HG02970 (cell line): ENCODE data around the gene AVEN.

Experiments used
- ATAC-seq: cut with Tn5 transposase; IDR thresholded peaks from one replicate; pipeline ENCODE4 v1.9.1; 2021; ENCODE audit warnings: mild to moderate bottlenecking, moderate library complexity, moderate number of reproducible peaks; ENCODE audit not compliant: unreplicated experiment, low FRiP score

The AVEN gene

DNA sequence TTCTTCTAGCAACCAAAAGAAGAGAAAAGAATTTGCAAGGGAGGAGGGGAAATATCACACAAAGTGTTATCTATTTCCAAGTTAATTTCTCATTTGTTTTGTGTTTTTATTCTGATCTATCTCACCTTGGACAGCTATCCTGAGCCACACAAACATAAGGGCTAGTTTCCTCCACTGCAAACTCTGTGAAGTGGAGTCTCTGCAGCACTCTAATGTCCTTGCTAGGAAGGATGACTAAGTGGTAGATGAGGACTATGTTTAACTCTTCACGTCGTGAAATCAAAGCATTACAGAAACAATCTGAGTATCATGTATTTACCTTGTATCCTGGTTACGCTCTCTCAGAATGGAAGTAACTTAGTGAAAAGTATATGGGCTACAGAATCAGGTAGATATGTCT, 104.6 kb downstream of the AVEN start:
- no peak for ATAC-seq

DNA sequence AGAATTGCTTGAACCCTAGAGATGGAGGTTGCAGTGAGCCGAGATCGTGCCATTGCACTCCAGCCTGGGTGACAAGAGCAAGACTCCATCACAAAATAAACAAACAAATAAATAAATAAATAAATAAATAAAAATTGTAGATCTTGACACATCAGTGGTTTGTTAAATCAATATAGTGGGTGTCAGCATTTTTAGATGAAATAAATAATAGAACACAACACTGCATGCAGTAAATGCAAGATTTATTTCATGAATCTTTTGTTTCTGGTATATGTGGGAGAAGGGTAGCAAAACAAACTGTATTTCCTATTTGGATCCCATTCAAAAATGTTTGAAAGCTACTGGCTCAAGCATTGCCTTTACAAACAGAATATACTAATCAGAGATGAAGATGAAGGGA, 106.3 kb downstream of the AVEN start:
- ATAC-seq: no peak

DNA sequence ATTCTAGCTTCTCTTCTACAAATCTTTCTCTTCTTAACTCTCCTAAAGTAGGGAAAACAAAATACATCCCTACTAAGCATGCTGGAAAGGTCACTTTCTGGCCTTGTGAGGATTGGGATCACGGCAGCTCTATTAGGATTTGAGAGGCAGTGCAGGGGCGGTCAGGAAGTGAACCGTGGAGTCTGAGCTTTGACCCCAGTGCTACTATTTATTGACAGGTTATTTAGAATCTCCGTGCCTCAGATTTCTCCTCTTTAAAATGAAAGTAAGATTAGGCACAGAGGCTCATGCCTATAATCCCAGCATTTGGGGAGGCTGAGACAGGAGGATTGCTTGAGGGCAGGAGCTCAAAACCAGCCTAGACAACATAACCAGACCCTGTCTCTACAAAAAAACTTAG, 112.7 kb downstream of the AVEN start:
- ATAC-seq: no peak

DNA sequence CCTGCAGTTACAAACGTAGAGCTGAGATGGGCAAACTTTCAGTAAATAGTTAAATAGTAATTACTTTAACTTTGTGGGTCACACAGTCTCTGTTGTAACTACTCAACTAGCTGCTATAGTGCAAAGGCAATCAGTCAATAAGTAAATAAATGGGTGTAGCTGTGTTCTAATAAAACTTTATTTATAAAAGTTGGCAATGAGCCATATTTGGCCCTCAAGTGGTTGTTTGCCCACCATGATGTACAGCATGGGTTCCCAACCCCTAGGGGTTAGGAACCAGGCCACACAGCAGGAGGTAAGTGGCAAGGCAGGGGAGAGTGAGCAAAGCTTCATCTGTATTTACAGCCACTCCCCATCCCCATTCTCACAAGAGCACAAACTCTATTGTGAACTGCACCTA, 115.6 kb downstream of the AVEN start:
- no peak for ATAC-seq

DNA sequence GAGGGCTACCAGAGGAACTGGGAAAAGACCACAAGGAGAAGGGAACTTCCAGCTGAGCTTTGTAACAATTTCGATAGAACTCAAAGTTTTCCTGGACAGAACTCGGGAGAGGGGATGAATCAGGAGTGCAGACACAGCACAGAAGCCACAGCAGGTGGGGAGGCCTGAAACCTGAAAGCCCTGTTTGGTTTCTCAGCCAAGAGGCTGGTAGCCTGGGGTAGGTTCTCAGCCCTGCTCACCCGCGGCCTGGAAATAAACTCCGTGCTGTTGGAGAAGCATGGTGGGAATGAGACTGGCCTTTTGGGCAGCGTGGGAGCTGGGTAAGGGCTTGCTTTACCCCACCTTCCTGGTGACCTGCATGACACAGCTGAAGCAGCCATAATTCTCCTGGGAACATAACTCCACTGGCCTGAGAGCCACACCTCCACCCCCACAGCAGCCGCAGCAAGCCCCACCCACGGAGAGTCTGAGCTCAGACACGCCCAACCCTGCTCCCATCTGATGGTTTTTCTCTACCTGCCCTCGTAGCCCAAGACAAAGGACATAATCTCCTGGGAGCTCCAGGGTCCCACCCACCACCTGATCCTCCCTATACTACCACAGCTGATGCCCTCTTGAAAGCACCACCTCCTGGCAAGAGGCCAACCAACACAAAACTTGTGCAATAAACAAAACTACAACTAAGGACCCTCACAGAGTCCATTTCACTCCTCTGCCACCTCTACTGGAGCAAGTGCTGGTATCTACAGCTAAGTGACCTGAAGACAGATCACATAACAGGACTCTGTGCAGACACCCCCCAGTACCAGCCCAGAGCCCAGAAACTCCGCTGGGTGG, 123.2 kb downstream of the AVEN start:
- no peak for ATAC-seq

DNA sequence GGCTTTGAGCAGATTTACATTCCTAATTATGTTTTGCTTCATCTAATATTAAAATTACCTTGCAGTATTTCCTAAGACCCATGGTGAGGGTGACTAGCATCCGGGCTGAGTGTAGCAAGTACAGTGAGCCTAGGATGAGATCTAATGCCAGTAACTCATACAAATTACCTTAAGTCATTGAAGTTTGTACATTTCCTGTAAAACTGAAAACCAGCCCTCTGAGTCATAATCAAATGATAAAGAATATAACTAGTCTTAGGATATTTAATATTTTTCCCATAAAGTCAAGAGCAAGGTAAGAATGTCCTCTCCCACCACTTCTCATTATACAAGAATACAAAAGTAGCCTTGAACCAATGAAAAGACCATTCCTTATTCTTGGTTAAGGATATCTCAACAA, 125.5 kb downstream of the AVEN start:
- ATAC-seq: no peak

DNA sequence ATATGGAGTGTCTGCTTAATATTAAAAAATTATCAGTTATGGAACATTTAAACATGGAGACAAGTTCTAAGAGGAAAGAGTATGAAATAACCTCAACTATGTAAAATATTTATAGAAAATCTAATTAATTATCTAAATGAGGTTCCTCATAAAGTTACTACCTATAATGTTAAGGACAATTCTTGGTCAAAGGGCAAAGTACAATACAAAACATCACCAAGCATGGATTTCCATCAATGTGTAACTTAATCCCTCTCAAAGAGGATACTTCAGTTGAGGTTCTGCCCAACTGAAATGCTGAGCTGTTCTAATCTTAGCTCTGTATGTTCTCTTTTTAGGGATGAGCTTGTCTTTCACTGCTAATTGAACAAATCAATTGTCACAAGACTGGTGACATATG, 126.7 kb downstream of the AVEN start:
- ATAC-seq: no peak

DNA sequence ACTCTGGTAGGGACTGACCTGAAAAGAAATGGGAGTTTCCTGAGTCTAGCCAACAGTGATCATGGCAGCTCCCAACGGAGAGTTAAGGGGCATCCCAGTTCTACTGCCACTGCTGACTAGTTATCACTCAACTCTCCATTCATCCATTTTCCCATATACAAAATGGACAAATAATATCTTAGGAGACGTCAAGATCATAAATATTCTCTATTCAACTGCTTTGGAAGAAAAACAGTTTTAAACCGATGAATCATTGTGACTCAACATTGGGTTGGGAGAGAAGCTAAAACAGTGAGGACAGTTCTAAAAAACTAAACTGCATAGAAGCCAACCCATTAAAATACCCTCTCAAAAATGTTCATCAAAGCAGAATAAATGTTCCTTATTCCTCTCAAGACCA, 128.3 kb downstream of the AVEN start:
- ATAC-seq: no peak

DNA sequence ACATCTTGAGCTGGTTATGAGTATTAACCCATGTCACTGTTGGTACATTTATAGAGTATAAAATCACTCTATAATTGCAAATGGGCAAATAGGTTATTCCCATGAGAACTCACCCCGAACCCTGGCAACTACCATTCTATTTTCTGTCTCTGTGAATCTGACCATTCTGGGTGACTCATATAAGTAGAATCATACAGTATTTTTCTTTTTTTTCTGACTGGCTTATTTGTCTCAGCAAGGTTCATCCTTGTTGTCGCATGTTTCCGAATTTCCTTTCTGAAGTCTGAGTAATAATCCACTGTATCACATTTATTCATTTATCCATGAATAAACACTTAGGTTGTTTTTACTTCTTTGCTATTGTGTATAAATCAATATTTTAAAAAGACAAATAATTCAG, 130.6 kb downstream of the AVEN start:
- no peak for ATAC-seq

DNA sequence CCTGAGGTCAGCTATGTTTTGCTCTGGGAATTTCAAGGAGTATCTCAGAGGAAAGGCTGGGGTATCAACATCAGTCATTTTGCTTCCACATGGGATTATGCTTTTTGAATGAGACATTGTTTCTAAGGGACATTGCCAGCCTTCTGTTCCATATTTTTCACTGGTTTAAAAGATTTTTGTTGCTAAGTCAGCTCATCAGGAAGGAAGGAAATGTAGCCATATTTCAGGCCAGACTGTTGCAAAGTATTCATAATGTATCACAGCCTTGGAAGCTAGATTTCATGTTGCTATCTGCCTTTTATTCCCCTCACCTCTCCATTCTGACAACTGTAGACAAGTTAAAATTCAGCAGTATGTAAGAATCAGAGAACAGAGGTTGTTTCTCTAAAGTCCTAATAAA, 131.7 kb downstream of the AVEN start:
- ATAC-seq: no peak

DNA sequence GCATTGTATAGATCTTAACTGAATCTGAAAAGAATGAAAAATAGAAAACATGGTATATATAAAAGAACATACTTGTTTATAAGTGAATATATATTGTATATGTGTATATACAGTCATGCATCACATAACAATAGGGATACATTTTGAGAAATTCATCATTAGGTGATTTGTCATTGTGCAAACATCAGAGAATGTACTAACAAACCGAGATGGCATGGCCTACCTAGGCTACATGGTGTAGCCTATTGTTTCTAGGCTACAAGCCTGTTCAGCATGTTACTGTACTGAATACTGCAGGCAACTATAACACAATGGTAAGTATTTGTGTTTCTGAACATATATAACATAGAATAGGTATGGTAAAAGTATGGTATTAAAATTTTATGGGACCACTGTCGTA, 135.3 kb downstream of the AVEN start:
- no peak for ATAC-seq

DNA sequence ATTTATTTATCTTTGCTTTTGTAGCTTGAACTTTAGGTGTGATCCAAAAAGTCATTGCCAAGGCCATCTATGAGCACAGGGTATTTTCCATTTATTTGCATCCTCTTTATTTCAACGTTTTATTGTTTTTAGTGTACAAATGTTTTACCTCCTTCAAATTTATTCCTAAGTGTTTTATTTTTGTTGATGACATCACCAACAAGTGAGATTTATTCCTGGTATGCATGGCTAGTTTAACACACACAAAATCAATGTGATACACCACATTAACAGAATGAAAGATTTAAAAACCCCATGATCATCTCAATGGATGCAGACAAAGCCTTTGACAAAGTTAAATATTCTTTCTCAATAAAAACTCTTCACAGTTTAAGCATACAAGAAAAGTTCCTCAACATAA, 137.0 kb downstream of the AVEN start:
- no peak for ATAC-seq

DNA sequence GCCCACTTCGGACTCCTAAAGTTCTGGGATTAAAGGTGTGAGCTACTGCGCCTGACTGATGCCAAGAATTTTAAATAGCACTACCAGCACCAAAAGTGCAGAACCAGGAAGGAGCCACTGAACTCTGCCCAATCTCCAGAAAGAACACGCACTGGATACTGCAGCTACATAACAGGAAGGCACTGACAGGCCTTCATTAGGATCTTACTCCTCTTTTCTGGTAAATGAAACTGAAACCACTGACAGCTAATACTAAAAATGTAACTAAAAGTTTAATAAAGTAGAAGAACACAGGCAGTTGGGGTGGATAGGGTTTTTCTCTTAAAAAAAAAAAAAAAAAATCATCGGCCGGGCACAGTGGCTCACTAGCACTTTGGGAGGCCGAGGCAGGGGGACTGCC, 144.8 kb downstream of the AVEN start:
- no peak for ATAC-seq

DNA sequence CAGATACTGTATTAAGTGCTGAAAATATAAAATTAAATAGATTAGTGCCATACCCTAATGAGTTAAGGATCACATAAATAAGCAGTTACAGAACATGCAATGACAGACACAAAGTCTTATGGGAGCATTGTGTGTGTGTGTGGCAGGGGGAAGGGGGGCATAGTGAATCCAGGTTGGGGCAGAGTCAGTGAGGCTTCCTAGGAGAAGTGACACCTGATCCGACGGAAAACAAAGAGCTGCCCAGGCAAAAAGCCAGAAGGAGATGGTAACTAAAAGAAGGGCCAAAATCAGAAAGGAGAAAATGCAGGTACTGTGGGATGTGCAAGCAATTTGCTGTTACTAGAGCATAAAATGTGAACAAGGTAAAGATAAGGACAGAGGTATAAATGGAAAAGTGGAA, 150.8 kb downstream of the AVEN start:
- no peak for ATAC-seq

DNA sequence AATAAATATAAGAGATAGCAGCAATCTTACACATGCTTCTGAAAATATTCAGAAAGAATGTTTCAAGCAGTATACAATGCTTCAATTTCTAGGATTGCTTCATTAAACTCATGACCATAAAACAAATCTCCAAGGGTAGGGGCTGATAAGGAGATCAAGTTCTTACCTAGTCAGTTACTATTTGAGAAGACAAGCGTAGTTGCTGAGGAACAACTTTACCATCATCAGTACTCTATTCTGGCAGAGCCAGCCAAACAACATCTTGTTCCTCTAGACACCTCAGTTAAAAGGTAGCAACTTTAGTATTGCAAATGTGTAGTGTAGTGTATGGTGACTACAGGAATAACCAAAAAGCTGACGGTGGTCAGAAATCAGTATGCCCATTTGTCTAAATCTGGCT, 156.1 kb downstream of the AVEN start:
- no peak for ATAC-seq

DNA sequence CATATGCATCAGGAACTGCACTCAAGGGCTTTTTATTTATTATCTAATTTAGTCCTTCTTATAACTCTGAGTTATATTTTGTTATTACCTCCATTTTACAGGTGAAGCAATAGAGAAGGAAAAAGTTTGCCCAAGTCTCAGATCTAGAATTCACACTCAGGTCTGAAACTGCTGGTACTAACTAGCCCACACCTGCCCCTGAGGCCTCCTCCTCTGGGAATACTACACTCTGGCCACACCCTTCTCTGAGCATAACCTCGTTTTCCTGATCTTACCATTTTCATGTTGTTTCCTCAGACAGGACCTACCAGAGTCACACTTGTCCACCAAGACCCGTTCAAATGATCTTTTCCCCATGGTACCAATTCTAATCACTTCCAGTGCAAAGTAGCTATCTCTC, 164.8 kb downstream of the AVEN start:
- no peak for ATAC-seq

DNA sequence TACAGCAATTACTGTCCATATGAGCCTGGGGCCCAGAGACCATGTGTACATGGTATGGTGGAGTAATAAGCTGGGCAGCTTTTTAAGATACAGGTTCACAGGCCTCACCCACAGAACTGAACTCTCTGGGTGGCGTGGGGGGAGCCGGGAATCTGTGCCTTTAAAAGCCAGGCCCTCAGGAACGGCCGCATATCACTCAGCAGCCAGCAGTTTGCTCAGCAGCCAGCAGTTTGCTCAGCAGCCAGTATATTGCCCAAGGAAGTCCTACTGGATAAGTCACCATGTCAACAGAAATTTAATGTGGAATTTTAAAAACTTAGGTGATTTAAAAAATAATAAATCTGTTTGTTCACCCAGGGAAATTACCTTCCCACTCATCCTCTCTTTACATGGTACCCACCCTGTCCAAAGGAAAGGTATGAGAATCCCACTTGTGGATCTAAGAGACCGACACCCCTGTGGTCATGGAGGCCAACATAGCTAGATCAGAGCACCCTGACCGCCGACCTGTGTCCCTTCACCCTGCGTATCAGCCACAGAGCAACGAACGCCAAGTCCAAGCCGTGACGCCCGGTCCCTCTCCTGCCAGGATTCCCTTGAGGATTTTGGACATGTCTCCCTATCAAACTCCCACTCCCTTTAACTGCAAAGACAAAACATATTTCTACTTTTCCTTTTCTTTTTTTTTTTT, 166.4 kb downstream of the AVEN start:
- no peak for ATAC-seq

DNA sequence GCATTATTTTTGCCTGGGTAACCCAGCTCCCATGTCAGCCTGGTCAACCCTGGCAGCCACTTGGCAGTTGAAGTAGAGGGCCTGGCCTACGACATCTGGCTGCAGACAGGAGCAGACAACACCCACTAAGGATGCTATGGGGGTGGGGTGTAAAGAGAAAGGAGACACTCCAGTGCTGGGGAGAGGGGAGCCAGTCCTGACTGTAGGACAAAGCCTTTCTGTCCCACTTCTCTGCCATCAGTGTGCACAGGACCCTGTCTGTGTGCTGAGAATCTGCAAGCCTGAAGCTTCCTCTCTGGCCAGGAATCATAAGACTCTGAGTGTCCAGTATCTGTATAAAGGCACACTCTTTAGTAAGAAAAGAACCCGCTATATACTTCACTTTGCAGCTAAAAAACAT, 167.0 kb downstream of the AVEN start:
- ATAC-seq: no peak

DNA sequence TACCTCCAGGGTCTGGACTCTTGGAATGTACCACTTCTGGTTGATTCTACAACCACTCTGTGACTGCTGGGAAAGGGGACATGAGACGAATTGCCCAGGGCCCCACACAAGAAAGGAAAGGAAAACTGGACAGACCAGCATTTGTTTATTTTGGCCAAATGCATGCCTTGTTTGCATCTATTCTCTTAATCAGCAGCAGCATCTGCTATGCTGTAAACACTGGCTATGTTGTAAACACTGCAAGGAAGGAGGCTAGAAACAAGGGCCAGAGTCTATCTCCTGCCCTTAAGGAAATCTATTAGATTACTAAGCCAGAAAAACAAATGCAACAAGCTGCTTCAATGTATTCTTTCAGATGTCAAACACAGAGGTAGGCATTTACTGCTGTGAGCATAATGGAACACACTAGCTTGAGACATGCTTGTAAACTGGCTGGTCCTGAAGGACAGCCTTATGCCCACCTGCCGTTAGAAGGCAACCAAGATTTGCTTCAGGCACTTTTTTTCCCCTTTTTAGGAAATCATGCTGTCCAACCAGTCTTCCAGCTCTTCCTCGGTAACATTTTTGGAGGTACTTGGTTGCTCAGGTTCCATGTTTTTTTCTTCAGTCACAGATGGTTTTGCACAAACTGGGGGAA, 172.8 kb downstream of the AVEN start:
- ATAC-seq: no peak

DNA sequence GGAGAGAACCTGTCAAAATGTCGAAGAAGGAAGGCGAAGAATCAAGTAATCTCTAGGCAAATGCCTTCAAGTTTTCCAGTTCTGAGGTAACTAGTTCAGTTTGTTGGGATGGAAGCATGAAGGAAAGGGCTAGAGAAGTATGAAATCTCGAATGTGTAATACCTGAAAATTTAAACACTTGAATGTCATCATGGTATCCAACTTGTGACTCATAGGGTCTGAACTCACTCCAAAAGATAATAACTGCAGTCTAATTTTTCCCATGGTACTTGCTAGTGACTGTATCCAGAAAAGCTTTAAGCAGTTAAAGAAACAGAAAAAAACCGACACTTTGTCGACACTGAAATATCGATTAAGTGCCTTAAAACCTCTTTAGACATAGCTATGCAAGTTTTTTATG, 173.6 kb downstream of the AVEN start:
- ATAC-seq: no peak

DNA sequence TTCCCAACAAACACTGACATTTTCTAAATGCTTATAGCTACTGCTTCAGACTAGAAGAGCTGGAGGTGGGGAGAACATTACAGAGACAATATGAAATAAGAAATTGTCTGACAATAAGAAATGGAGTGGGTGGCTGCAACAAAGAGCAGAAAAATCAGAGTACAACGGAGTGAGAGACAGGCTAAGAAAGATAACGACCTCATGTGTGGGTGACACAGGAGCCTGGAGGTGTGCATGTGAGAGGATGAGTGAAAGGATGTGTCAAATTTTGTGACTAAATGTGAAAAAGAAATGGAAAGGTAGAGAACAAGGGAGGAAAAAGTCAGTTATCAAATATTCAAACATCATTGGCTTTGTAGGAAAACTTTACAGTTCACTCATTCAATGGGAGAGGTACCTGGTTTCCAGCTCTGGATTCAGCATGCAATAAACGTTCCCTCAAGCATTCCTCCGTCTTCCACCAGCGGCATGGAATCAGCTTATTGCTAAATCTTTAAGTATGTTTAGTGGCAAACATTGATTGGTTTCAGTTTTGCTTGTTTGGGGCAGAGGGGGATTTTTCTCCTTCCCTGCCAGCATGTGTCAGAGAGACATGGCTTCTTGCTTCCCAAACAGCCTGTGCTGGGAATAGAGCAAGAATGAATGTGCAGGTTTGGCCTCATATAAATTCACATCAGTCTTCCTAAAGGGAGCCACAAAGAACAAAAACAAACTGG, 174.5 kb downstream of the AVEN start:
- no peak for ATAC-seq
